ENCODE data around the gene NUDT13. TPM values are rescaled to one million over a fixed set of nuclear protein-coding genes. Genes with fewer than 3 reads are reported as not detected.

The NUDT13 gene
- polyA plus RNA-seq, 1 donor from 2014 or later = 1.8 TPM

DNA sequence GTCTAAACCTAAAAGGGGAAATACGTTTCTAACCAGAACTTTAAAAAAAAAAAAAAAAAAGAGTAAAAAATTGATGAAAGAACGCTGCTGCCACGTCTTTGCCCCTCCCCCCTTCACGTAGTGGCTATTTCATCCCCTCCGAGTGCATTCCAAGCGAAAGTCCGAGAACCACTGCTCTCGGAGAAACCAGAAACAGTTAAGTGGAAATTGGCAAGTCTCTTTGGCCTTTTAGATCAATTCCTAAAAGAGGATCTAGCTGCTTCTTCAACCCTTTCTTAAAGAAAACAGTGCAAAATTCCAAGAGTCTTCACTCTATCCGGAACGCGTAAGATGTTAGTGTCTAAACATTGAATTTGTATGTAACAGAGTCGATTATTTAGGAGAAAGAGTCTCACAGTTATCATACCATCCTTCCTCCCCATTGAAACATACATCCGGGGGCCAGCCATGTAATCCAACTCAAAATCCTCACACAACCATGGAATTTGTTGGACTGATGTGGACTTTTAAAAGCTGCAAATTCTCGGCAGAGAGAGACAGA lies 14.7 kb upstream of the NUDT13 start:
- no peak overlapping the region for H3K27ac ChIP-seq (ENCODE audit: low read length)
- TF ChIP-seq TAF1 (IDR thresholded peaks at IDR 0.05; ENCODE audit: low read depth) = no peak
- TF ChIP-seq, protein P1, sequence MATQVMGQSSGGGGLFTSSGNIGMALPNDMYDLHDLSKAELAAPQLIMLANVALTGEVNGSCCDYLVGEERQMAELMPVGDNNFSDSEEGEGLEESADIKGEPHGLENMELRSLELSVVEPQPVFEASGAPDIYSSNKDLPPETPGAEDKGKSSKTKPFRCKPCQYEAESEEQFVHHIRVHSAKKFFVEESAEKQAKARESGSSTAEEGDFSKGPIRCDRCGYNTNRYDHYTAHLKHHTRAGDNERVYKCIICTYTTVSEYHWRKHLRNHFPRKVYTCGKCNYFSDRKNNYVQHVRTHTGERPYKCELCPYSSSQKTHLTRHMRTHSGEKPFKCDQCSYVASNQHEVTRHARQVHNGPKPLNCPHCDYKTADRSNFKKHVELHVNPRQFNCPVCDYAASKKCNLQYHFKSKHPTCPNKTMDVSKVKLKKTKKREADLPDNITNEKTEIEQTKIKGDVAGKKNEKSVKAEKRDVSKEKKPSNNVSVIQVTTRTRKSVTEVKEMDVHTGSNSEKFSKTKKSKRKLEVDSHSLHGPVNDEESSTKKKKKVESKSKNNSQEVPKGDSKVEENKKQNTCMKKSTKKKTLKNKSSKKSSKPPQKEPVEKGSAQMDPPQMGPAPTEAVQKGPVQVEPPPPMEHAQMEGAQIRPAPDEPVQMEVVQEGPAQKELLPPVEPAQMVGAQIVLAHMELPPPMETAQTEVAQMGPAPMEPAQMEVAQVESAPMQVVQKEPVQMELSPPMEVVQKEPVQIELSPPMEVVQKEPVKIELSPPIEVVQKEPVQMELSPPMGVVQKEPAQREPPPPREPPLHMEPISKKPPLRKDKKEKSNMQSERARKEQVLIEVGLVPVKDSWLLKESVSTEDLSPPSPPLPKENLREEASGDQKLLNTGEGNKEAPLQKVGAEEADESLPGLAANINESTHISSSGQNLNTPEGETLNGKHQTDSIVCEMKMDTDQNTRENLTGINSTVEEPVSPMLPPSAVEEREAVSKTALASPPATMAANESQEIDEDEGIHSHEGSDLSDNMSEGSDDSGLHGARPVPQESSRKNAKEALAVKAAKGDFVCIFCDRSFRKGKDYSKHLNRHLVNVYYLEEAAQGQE (IDR thresholded peaks at IDR 0.05; ENCODE audit: borderline replicate concordance) = no peak
- TF ChIP-seq, protein P2, sequence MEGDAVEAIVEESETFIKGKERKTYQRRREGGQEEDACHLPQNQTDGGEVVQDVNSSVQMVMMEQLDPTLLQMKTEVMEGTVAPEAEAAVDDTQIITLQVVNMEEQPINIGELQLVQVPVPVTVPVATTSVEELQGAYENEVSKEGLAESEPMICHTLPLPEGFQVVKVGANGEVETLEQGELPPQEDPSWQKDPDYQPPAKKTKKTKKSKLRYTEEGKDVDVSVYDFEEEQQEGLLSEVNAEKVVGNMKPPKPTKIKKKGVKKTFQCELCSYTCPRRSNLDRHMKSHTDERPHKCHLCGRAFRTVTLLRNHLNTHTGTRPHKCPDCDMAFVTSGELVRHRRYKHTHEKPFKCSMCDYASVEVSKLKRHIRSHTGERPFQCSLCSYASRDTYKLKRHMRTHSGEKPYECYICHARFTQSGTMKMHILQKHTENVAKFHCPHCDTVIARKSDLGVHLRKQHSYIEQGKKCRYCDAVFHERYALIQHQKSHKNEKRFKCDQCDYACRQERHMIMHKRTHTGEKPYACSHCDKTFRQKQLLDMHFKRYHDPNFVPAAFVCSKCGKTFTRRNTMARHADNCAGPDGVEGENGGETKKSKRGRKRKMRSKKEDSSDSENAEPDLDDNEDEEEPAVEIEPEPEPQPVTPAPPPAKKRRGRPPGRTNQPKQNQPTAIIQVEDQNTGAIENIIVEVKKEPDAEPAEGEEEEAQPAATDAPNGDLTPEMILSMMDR (IDR thresholded peaks at IDR 0.05; ENCODE audit: poor library complexity, severe bottlenecking) = no peak
- no peak for TF ChIP-seq EP300 (conservative IDR thresholded peaks at IDR 0.05; ENCODE audit: poor library complexity, severe bottlenecking)
- no peak for TF ChIP-seq RAD21 (conservative IDR thresholded peaks at IDR 0.05)
- TF ChIP-seq MXI1 (conservative IDR thresholded peaks at IDR 0.05; ENCODE audit: poor library complexity, severe bottlenecking) = no peak
- TF ChIP-seq EZH2 (IDR thresholded peaks at IDR 0.05; ENCODE audit: borderline replicate concordance, insufficient read depth, low read length, poor library complexity, severe bottlenecking) = no peak
- peak overlapping the region; percentile 99 for H3K4me3 ChIP-seq (ENCODE audit: low read length)
- no peaks in the 10 kb centered on the region for H4K20me1 ChIP-seq (ENCODE audit: insufficient read depth)
- no peaks in the 10 kb centered on the region for H3K9me3 ChIP-seq (ENCODE audit: low read length)
- no peaks in the 10 kb centered on the region for H3K9me2 ChIP-seq (ENCODE audit: insufficient read depth, low read length)
- H3K27me3 ChIP-seq (ENCODE audit: insufficient read depth, low read depth, low read length) = no peaks in the 10 kb centered on the region
- H3K4me2 ChIP-seq (ENCODE audit: low read length) = peak overlapping the region; percentile 99
- H3K9ac ChIP-seq (ENCODE audit: low read length) = peak overlapping the region; percentile 75
- H3K79me2 ChIP-seq (replicated peaks; ENCODE audit: insufficient read depth, low read length) = peaks cover 14% of the 10 kb centered on the region
- no peaks in the 10 kb centered on the region for H3F3A ChIP-seq (ENCODE audit: insufficient read depth, low read length, poor library complexity, severe bottlenecking)
- no peaks in the 10 kb centered on the region for H3K36me3 ChIP-seq (ENCODE audit: insufficient read depth, low read length)
- H2AFZ ChIP-seq (ENCODE audit: low read depth, low read length) = no peak overlapping the region

DNA sequence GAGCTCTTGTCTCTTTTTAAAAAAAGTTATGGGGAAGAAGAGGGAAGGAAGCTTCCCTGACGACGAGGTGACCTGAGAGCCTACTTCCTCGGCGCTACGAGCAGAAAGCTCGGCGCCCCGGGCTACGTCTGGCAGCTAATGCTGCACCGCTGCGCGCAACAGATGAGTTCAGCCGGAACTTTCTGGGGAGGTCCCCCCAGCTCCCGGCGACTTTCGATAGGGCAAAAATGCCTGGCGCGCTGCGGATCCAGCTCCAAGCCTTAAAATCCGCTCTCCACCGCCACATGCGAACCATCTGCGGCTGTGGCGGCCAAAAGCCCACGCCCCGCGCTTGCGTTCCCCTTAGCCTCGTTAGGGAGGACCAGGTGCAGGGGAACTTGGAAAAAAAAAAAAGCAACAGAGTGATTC lies 14.2 kb upstream of the NUDT13 start:
- Histone ChIP-seq H3K9me3 (ENCODE audit: low read length) (no peaks in the 10 kb centered on the region), H3K79me2 (replicated peaks; ENCODE audit: insufficient read depth, low read length) (peaks cover 14% of the 10 kb centered on the region), H3K27ac (ENCODE audit: low read length) (peak overlapping the region; percentile 92), H4K20me1 (ENCODE audit: insufficient read depth) (no peaks in the 10 kb centered on the region), H3K9me2 (ENCODE audit: insufficient read depth, low read length) (no peaks in the 10 kb centered on the region), H3K27me3 (ENCODE audit: insufficient read depth, low read depth, low read length) (no peaks in the 10 kb centered on the region), H2AFZ (ENCODE audit: low read depth, low read length) (peak overlapping the region; percentile 83), H3K4me3 (ENCODE audit: low read length) (peak overlapping the region; percentile 99), H3K4me2 (ENCODE audit: low read length) (peak overlapping the region; percentile 99), H3F3A (ENCODE audit: insufficient read depth, low read length, poor library complexity, severe bottlenecking) (no peaks in the 10 kb centered on the region), H3K9ac (ENCODE audit: low read length) (peak overlapping the region; percentile 75), H3K36me3 (ENCODE audit: insufficient read depth, low read length) (no peaks in the 10 kb centered on the region)
- TF ChIP-seq SMC3 (conservative IDR thresholded peaks at IDR 0.05; ENCODE audit: poor library complexity) (no peak), MXI1 (conservative IDR thresholded peaks at IDR 0.05; ENCODE audit: poor library complexity, severe bottlenecking) (peak; percentile 68), TAF1 (IDR thresholded peaks at IDR 0.05; ENCODE audit: low read depth) (no peak), EP300 (conservative IDR thresholded peaks at IDR 0.05; ENCODE audit: poor library complexity, severe bottlenecking) (no peak), EZH2 (IDR thresholded peaks at IDR 0.05; ENCODE audit: borderline replicate concordance, insufficient read depth, low read length, poor library complexity, severe bottlenecking) (no peak)
- TF ChIP-seq, protein P1 (IDR thresholded peaks at IDR 0.05; ENCODE audit: borderline replicate concordance) = no peak
- TF ChIP-seq, protein P2 (IDR thresholded peaks at IDR 0.05; ENCODE audit: poor library complexity, severe bottlenecking) = no peak

Measured in neural cell (in vitro differentiated cells).